Adrenal gland (tissue), 12 donors: Measurements from ENCODE around the gene FASN. TPM values are rescaled to one million over a fixed set of nuclear protein-coding genes. Genes with fewer than 3 reads are reported as not detected.

ENCODE experiments used
- DNase-seq, 7 donors: peaks; one replicate each; pipeline ENCODE4 v3.0.0-alpha.2; 2019 to 2020
- H3K27ac ChIP-seq, 5 donors: fragments of 200-600 bp; sonication (generic) in 4 of 5; 1 replicate in 3 of 5; 2 replicates in 2 of 5; pipeline versions ENCODE4 v1.5.1 to v1.8.0; 2016 to 2020; ENCODE audit warnings: mild to moderate bottlenecking in 1 of 5
- H3K27me3 ChIP-seq: fragments of 200-600 bp; 2 replicates; pipeline ENCODE4 v1.8.0; 2021
- H3K36me3 ChIP-seq, 2 donors: fragments of 200-600 bp; replicated peaks in 1 of 2; 1 replicate in 1 of 2; 2 replicates in 1 of 2; pipeline versions ENCODE4 v1.5.1 to v1.8.0; 2018 to 2022
- H3K4me1 ChIP-seq, 2 donors: fragments of 200-600 bp; replicated peaks in 1 of 2; 1 replicate in 1 of 2; 2 replicates in 1 of 2; pipeline versions ENCODE4 v1.5.1 to v1.8.0; 2018 to 2021
- H3K4me3 ChIP-seq, 4 donors: fragments of 200-600 bp; sonication (generic) in 3 of 4; one replicate each; pipeline ENCODE4 v1.5.1; 2016 to 2018
- H3K9me3 ChIP-seq, 3 donors: fragments of 200-600 bp; sonication (generic) in 1 of 3; replicated peaks in 1 of 3; 1 replicate in 2 of 3; 2 replicates in 1 of 3; pipeline versions ENCODE4 v1.5.1 to v1.8.0; 2016 to 2021
- POLR2A ChIP-seq, 2 donors: fragments of 450-650 bp; IDR thresholded peaks; one replicate each; pipeline ENCODE4 v1.6.1; 2017; ENCODE audit warnings: antibody characterized with exemption in 2 of 2, mild to moderate bottlenecking in 2 of 2, moderate library complexity in 1 of 2
- WGBS, 4 donors: extraction: QIAGEN DNeasy Blood & Tissue Kit in 2 of 4; methylation state at CpG; one replicate each; pipeline versions ENCODE4 v1.1.5 to v1.1.7; 2013 to 2017; 5-methylcytosine and 5-hydroxymethylcytosine counted together
- intact Hi-C, 2 donors: fragments of 100-400 bp; cut with DNase I; formaldehyde crosslinking; loops; one replicate each; pipeline versions ENCODE4 v1.14.1 to v1.15.0; 2022 to 2023
- polyA plus RNA-seq, 3 donors: library from polyadenylated mRNA; stranded (reverse); fragments of 200-250 nt in 2 of 3; fragments of 350-450 nt in 1 of 3; fragmentation: Illumina TruSeq in 1 of 3; extraction: RNeasy Lipid Tissue Mini Kit (QIAGEN cat#74804) in 1 of 3; gene quantifications; one replicate each; pipeline ENCODE4 v1.2.3, GENCODE V29; 2013 to 2014
- total RNA-seq, 9 donors: library from RNA; depleted of rRNA in 4 of 9; stranded (reverse); fragments of >200 nt in 4 of 9; fragments of 120-200 nt in 1 of 9; fragmentation: NEBNext Ultra II Directional in 1 of 9; extraction: Animal tissue kit (Norgen Biotek cat#: 25700) in 1 of 9; gene quantifications; one replicate each; pipeline versions ENCODE4 v1.1.0 to v1.2.4, GENCODE V29; 2013 to 2023
- TF ChIP-seq, protein P1 (sequence below), 6 experiments: fragments of 450-650 bp in 4 of 6; fragments of 200-600 bp in 2 of 6; sonication (generic) in 1 of 6; IDR thresholded peaks; 1 replicate in 5 of 6; 2 replicates in 1 of 6; pipeline versions ENCODE4 v1.5.1 to v1.8.0; 2016 to 2021; ENCODE audit warnings: antibody characterized with exemption in 6 of 6, mild to moderate bottlenecking in 2 of 6, moderate library complexity in 1 of 6
- donor health status: healthy with polysubstance abuse.
- donor health status: Bipolar disorder and iron deficiency.
- donor health status: DM: yes; HTN: yes; CAD: no.
- donor health status: DM: no; HTN: no; CAD: no.
- donor health status: DM: no; HTN: no; CAD: no.
- donor health status: DM: yes; HTN: yes; CAD: no.

Gene FASN
- total and polyA plus RNA-seq, 12 donors = 18.9 to 276 (median 79.7) TPM

GRCh38 chr17:82094931-82095776, 2.9 kb downstream of the FASN start:
- H3K27ac ChIP-seq = no peak overlapping the region
- H3K27me3 ChIP-seq = no peaks in the 10 kb centered on the region
- DNase-seq = peak in 2 of 7 donors; percentile 7 to 16
- H3K36me3 ChIP-seq = peaks cover 0 to 56% of the 10 kb centered on the region in 2 donors
- no peaks in the 10 kb centered on the region for H3K9me3 ChIP-seq
- TF ChIP-seq POLR2A (IDR thresholded peaks at IDR 0.05) = no peak
- TF ChIP-seq, protein P1, sequence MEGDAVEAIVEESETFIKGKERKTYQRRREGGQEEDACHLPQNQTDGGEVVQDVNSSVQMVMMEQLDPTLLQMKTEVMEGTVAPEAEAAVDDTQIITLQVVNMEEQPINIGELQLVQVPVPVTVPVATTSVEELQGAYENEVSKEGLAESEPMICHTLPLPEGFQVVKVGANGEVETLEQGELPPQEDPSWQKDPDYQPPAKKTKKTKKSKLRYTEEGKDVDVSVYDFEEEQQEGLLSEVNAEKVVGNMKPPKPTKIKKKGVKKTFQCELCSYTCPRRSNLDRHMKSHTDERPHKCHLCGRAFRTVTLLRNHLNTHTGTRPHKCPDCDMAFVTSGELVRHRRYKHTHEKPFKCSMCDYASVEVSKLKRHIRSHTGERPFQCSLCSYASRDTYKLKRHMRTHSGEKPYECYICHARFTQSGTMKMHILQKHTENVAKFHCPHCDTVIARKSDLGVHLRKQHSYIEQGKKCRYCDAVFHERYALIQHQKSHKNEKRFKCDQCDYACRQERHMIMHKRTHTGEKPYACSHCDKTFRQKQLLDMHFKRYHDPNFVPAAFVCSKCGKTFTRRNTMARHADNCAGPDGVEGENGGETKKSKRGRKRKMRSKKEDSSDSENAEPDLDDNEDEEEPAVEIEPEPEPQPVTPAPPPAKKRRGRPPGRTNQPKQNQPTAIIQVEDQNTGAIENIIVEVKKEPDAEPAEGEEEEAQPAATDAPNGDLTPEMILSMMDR (IDR thresholded peaks at IDR 0.05) = no peak
- no peak overlapping the region for H3K4me3 ChIP-seq
- 89 to 93% (median 91%) methylated on average over 19 to 37 of the region's 37 CpGs for whole genome bisulfite sequencing, 4 donors
- H3K4me1 ChIP-seq = peaks cover 21 to 25% of the 10 kb centered on the region in 2 donors
- intact Hi-C loops = loop anchor here in 1 of 2 donors (5.0 kb wide), 1 partner anchor 57 kb away; no protein-coding TSS in a partner anchor

DNA sequence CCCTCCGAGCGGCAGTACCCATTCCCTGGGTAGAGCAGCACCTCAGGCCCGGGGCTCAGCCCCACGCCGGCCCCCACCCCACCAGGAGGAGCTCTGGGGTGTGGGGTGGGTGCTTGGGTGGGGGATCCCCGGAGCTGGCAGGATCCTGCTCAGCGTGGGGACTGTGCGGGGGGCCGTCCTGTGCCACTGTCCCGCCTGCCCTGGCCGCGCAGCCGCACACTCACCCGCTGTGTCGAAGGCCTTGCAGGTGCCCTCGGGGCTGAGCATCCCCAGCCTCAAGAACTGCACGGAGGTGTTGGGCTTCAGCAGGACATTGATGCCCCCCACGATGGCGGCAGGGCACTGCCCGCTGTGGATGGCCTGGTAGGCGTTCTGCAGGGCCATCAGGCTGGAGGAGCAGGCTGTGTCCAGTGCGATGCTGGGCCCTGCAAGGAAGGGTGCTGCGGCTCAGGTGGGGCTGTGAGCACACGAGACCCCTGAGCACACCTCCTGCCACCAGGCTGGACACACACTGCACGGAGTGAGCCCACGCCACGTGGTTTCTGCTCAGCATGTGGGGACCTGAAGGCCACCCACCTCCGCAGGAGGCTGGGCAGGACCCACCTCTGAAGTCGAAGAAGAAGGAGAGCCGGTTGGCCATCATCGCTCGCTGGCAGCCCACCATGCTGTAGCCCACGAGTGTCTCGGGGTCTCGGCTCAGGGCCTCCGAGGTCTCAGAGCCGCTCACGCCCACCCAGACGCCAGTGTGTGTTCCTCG, 4.9 kb downstream of the FASN start:
- TF ChIP-seq, protein P1 (IDR thresholded peaks at IDR 0.05) = no peak
- no peak for TF ChIP-seq POLR2A (IDR thresholded peaks at IDR 0.05)
- Histone ChIP-seq H3K27me3 (no peaks in the 10 kb centered on the region), H3K4me1 (peaks cover 12 to 14% of the 10 kb centered on the region in 2 donors), H3K27ac (no peak overlapping the region), H3K4me3 (no peak overlapping the region), H3K9me3 (no peaks in the 10 kb centered on the region), H3K36me3 (peaks cover 0 to 76% of the 10 kb centered on the region in 2 donors)
- intact Hi-C loops = no loop called here
- WGBS, 4 donors = 89 to 94% (median 92%) methylated on average over 13 to 40 of the region's 40 CpGs
- DNase-seq = peak in 2 of 7 donors; percentile 7 to 14

DNA sequence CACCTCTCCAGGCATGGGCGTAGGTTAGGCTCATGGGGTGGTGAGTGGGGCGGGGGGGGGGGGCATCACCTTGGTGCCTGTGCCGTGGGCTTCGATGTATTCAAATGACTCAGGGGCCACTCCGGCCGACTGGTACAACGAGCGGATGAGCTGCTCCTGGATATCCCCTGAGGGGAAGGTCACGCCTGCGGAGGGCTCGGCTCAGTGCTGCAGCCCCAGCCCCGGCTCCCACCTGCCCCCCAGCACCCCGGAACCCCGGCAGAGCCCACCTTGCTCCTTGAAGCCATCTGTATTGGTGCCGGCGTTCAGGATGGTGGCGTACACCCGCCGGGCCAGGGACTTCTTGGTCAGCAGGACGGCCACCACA, 5.4 kb downstream of the FASN start:
- no peaks in the 10 kb centered on the region for H3K27me3 ChIP-seq

More for the DNA sequence above, 5.4 kb downstream of the FASN start:
- 80 to 93% (median 93%) methylated on average over 1 to 20 of the region's 20 CpGs; no CpG with 5 or more reads in 1 of the 4 donors for WGBS, 4 donors
- peak in 2 of 7 donors; percentile 4 to 17 for DNase-seq
- Histone ChIP-seq H3K9me3 (no peaks in the 10 kb centered on the region), H3K36me3 (peaks cover 0 to 82% of the 10 kb centered on the region in 2 donors), H3K27ac (no peak overlapping the region), H3K4me3 (no peak overlapping the region), H3K4me1 (peaks cover 12 to 14% of the 10 kb centered on the region in 2 donors)
- intact Hi-C loops = no loop called here
- TF ChIP-seq POLR2A (IDR thresholded peaks at IDR 0.05) = no peak
- TF ChIP-seq, protein P1 (IDR thresholded peaks at IDR 0.05) = no peak
